ENCODE measurements around the gene LURAP1L. TPM values are rescaled to one million over a fixed set of nuclear protein-coding genes. Genes with fewer than 3 reads are reported as not detected.

LURAP1L gene
- total RNA-seq, 1 donor, result 0.10 TPM

DNA sequence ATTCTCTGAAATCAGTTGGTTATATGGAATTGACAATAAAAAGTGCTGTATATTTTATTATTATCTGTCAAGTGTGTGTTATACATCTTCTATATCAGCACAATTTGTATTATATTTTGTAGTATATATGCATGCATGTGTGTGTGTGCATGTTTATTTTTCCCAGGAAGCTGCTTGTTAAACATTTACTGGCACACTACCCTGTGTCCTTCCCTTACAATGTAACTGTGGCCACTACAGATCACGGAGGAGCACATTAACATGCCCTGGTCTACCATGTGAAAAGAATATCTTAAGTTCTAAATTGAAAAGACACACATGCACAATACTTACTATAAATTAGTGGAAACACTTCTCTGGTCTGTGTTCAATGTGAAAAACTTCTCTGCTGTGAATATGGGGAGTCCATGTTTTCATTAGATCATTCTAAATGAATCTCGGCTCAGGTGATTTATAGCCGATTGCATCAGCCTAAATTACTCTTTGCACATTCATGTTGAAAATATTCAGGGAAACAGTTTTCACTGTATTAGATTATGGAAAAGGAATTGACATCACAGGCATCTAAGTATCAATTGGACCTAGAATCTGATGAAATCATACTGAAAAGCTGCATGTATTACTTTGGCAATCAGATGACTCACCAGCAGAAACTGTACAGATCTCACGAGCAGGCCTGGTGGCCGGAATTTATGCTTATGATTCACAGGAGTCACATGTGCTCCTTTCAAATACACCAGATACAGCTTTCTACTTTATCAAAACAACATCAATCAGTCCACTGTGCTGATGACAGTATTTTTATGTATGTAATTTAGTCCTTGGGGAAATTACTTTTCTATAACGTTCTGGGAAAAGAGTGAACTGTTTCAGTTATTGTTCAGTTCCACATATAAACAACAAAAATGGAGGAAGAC is 39.4 kb downstream of the LURAP1L start:
- H3K9me3 ChIP-seq (ENCODE audit: low read depth, low read length), result no peaks in the 10 kb centered on the region
- H3K27me3 ChIP-seq (ENCODE audit: insufficient read depth, low read length), result no peaks in the 10 kb centered on the region
- H3K4me3 ChIP-seq (ENCODE audit: low read length), result no peak overlapping the region
- H3K4me1 ChIP-seq (ENCODE audit: insufficient read depth, low read length), result no peaks in the 10 kb centered on the region

DNA sequence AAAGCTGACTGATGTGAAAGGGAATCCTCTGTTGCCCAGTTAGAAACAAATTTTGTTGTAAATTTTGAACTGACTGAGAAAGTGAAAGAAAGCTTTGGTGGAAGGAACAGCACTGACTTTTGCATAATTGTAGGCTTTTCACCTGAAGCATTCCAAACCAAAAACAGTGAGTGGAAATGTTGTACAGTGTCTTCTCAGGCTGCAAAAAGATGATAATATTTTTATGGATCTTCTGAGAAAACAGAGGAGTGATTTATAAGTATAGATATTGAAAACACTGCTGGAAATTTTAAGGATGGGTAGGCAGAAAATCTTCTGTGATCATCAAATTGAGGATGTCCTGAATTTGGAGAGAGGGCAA is 40.0 kb downstream of the LURAP1L start:
- Histone ChIP-seq H3K4me1 (ENCODE audit: insufficient read depth, low read length) (no peaks in the 10 kb centered on the region), H3K27me3 (ENCODE audit: insufficient read depth, low read length) (no peaks in the 10 kb centered on the region), H3K4me3 (ENCODE audit: low read length) (no peak overlapping the region), H3K9me3 (ENCODE audit: low read depth, low read length) (no peaks in the 10 kb centered on the region)

DNA sequence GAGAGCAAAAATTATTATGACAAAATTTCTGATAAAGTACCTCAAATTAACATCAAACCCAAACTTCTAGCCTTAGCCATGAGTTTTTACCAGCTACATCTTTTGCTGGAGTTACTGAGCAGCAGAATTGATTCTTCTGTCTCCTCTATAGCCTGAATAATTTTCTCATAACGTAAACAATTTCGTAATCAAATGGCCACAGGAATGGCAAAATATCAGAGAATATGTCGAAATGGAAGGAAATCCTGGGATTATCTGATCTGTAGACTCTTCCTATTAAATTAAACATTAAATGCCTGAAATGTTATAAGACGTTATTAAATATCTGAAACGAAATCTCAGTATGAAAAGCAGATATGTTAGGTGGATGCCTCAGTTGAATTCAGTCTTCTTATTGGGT is 41.1 kb downstream of the LURAP1L start:
- H3K27me3 ChIP-seq (ENCODE audit: insufficient read depth, low read length), result no peaks in the 10 kb centered on the region
- H3K4me1 ChIP-seq (ENCODE audit: insufficient read depth, low read length), result no peaks in the 10 kb centered on the region
- no peak overlapping the region for H3K4me3 ChIP-seq (ENCODE audit: low read length)
- no peaks in the 10 kb centered on the region for H3K9me3 ChIP-seq (ENCODE audit: low read depth, low read length)

DNA sequence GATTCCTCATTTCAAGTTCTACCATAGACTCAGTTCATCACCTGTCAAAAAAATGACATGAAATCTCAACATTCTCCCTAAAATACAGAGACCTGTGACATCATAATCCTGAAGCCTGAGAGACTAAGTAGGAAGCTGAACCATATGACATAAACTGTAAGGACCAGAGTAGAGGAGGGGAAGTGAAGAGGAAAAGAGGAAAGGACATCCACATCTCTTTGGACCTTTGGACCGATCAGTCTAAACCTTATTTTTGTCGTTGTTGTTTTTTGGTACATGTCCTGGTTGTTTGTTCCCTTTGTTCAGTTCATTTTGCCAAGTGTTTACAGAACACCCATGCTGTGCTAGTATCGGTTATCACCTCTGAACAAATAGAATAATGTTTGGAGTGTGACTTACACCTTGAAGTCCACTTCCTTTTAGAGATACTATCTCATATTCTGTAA is 41.9 kb downstream of the LURAP1L start:
- Histone ChIP-seq H3K4me1 (ENCODE audit: insufficient read depth, low read length) (no peaks in the 10 kb centered on the region), H3K4me3 (ENCODE audit: low read length) (no peak overlapping the region), H3K9me3 (ENCODE audit: low read depth, low read length) (no peaks in the 10 kb centered on the region)

DNA sequence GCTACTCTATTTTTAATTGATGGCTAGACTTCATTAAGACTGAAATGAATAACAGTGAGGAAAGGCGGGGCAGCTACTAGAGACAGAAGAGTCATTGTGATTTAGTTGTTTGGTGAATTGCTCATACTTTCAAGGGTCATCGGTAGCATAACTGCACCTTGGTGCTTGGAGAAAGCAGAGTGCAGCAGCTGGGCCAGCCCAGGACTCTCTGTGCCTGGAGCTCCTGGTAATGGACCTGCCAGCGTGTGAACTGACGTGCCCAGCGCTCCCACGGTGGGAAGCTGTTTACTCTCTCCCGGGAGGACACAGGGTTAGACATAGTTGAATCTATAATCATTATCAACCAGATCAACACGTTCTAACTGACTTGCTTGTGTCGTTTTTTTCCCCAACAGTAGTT is 42.9 kb downstream of the LURAP1L start:
- Histone ChIP-seq H3K9me3 (ENCODE audit: low read depth, low read length) (no peaks in the 10 kb centered on the region), H3K4me3 (ENCODE audit: low read length) (no peak overlapping the region), H3K4me1 (ENCODE audit: insufficient read depth, low read length) (no peaks in the 10 kb centered on the region), H3K27me3 (ENCODE audit: insufficient read depth, low read length) (no peaks in the 10 kb centered on the region)

More for the DNA sequence above, 41.9 kb downstream of the LURAP1L start:
- no peaks in the 10 kb centered on the region for H3K27me3 ChIP-seq (ENCODE audit: insufficient read depth, low read length)

DNA sequence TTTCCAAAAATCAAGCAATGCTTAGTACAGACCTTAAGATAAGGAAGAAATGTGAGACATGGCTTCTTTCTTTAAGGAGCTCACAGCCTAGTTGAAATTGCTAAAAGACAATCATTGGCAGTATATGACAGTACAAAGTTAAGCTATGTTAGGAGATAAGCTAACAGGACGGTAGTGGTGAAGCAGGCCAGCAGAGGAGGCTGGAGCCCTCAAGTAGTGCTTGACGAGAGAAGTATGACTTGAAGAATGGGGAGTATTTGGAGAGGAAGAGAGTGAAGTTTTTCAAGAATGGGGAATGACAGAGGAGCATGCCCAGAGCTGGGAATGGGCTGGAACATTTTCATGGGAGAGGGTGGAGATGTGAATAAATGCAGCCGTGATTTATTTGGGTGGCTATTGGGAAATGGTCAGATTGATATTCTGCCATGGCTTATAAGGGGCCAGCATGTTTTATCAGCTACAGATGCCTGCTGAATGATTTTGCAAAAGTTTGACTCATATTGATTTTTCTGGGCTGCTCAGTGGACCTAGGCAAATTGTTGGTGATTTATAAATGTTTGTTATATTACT is 43.7 kb downstream of the LURAP1L start:
- Histone ChIP-seq H3K4me3 (ENCODE audit: low read length) (no peak overlapping the region), H3K27me3 (ENCODE audit: insufficient read depth, low read length) (no peaks in the 10 kb centered on the region), H3K9me3 (ENCODE audit: low read depth, low read length) (no peaks in the 10 kb centered on the region), H3K4me1 (ENCODE audit: insufficient read depth, low read length) (no peaks in the 10 kb centered on the region)

DNA sequence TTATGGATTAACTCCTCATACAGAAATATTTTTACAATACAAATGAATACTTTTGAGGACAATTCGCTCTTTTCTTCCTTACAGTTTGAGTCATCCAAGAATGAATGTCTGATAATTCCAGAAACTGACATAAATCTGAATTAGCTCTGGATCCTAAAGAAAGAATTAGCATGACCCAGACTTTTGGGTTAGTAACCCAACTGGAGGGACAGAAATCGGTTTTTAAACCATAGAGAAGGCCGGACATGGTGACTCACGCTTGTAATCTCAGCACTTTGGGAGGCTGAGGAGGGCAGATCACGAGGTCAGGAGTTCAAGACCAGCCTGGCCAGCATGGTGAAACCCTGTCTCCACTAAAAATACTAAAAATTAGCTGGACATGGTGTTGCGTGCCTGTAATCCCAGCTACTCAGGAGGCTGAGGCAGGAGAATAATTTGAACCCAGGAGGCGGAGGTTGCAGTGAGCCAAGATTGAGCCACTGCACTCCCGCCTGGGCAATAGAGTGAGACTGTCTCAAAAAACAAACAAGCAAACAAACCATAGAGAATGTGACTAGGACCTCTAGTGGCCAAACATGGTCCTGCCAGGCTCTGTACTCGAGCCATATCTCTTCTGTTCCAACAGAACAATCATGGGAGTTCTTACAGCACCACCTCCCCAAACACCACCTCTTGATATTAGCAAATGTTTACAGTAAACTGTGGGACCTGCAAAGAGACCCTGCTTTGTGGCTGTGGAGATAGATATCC is 44.8 kb downstream of the LURAP1L start:
- no peak overlapping the region for H3K4me3 ChIP-seq (ENCODE audit: low read length)
- H3K4me1 ChIP-seq (ENCODE audit: insufficient read depth, low read length), result no peaks in the 10 kb centered on the region
- no peaks in the 10 kb centered on the region for H3K27me3 ChIP-seq (ENCODE audit: insufficient read depth, low read length)
- H3K9me3 ChIP-seq (ENCODE audit: low read depth, low read length), result no peaks in the 10 kb centered on the region

DNA sequence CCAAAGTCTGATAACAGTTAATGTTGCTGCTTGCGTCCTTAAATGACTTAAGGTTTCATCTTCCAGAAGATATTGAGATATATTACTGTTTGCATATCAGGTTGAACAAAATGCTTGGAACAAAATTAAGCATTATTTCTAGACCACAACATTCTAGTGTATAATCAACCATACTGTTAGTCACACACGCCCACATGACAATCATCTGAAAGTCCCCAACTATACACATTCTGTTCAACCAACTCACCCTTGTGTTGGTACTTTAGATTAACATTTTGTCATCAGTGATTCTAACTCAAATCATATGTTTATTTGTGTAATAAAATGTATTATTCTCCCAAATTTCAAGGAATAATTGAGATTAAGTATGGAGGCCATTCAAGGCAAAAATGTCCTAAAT is 47.3 kb downstream of the LURAP1L start:
- H3K4me3 ChIP-seq (ENCODE audit: low read length), result no peak overlapping the region
- H3K9me3 ChIP-seq (ENCODE audit: low read depth, low read length), result no peaks in the 10 kb centered on the region
- H3K4me1 ChIP-seq (ENCODE audit: insufficient read depth, low read length), result no peaks in the 10 kb centered on the region
- no peaks in the 10 kb centered on the region for H3K27me3 ChIP-seq (ENCODE audit: insufficient read depth, low read length)

DNA sequence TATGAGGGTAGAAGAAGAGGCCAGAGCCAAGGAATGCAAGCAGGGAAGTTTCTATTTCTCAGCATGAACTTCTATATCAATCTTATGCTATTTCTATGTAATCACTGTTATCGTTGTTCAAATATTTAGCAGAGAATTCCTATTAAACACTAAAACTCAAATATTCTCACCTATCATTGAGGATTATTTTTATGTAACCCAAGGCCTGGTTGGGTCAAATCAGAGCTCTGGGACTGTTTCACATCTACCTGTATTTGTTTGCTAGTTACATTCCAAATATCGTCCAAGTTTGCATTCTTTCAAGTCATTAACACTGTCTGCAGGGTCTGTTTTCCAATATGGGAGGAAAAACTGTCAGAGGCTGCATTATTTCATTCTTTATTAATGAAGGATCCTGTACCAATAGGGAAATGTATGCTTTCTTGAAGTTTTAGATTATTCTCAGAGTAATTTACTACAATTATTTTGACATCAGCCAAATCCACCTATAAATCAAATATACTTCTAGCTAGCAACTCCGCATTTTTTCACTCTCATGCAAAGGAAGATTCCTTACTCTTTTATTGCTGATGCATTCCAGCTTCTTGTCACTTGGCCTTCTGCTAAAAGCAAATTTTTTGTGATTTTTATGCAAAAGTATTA is 52.2 kb downstream of the LURAP1L start:
- Histone ChIP-seq H3K27me3 (ENCODE audit: insufficient read depth, low read length) (no peaks in the 10 kb centered on the region), H3K4me3 (ENCODE audit: low read length) (no peak overlapping the region), H3K9me3 (ENCODE audit: low read depth, low read length) (no peaks in the 10 kb centered on the region), H3K4me1 (ENCODE audit: insufficient read depth, low read length) (no peaks in the 10 kb centered on the region)

DNA sequence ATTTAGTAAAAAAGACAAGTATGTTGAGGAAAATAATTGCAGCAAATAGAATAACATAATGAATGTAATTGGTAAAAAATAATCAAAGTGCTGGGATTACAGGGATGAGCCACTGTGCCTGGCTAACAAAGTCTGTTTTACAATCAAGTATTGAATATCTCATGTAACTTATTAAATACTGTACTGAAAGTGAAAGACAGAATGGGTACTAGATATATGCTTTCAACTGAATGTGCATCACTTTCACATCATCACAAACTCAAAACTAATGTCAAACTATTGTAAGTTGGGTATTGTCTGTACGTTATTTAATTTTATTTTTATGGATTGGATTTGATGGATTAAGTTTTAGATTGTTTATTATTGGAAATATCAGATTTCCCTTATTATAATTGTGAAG is 58.9 kb downstream of the LURAP1L start:
- H3K4me3 ChIP-seq (ENCODE audit: low read length), result no peak overlapping the region
- no peaks in the 10 kb centered on the region for H3K27me3 ChIP-seq (ENCODE audit: insufficient read depth, low read length)
- H3K9me3 ChIP-seq (ENCODE audit: low read depth, low read length), result peaks cover 17% of the 10 kb centered on the region
- H3K4me1 ChIP-seq (ENCODE audit: insufficient read depth, low read length), result no peaks in the 10 kb centered on the region

DNA sequence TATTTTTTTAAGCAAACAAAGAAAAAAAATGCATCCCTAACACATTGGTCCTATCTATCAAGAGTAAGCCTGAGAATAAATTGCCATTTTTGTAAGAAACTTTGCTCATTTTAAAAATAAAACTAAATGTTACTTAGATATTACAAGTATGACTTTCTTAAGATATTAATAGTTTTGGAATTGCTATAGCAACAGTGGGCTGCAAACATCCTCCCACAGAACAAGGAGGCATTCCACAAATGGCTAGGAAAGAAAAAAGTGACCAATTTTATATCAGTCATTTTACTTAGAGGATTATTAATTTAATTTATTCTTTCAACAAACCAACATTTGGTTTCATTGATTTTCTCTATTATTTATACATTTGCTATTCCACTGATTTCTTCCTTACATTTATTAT is 63.7 kb downstream of the LURAP1L start:
- H3K4me3 ChIP-seq (ENCODE audit: low read length), result no peak overlapping the region
- H3K4me1 ChIP-seq (ENCODE audit: insufficient read depth, low read length), result no peaks in the 10 kb centered on the region
- no peaks in the 10 kb centered on the region for H3K27me3 ChIP-seq (ENCODE audit: insufficient read depth, low read length)
- H3K9me3 ChIP-seq (ENCODE audit: low read depth, low read length), result peaks cover 17% of the 10 kb centered on the region

DNA sequence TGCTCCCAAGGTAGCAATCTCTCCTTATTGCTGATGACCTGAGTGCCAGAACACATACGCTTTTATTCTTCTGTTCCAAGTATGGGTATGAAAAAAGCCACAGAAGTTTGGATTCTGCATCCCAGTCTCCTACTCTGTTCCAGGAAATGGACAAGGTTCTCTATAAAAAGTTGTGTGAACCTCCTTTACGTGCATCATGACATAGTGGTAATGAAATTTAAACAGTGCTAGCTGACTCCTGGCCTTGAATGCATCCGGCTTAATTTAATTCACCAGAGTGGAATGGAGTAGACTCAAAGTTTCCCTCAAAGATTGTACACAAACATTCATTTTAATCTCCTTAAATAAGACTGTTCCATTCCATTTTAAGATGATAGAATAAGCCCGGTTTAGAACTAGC is 68.9 kb downstream of the LURAP1L start:
- Histone ChIP-seq H3K4me1 (ENCODE audit: insufficient read depth, low read length) (no peaks in the 10 kb centered on the region), H3K27me3 (ENCODE audit: insufficient read depth, low read length) (no peaks in the 10 kb centered on the region), H3K9me3 (ENCODE audit: low read depth, low read length) (no peaks in the 10 kb centered on the region), H3K4me3 (ENCODE audit: low read length) (no peak overlapping the region)

DNA sequence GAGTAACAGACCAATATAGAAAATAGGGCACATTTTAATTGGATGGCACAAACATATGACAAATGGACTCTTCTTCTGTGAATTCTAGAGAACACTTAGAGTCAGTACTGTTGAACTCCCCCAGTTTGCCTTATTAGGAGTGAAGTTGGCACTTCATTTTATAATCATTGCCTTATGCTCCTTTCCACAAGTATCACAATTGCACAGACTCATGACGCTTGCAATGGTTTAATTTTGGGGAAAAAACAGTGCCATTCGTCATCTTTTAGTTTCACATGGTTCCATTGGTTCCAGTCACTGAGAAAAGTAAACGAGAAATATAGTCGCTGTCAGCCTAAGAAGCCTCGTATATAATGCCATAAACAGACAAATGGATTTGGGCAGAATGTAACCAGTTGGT is 71.2 kb downstream of the LURAP1L start:
- no peaks in the 10 kb centered on the region for H3K9me3 ChIP-seq (ENCODE audit: low read depth, low read length)
- H3K4me1 ChIP-seq (ENCODE audit: insufficient read depth, low read length), result no peaks in the 10 kb centered on the region
- H3K27me3 ChIP-seq (ENCODE audit: insufficient read depth, low read length), result no peaks in the 10 kb centered on the region
- no peak overlapping the region for H3K4me3 ChIP-seq (ENCODE audit: low read length)

DNA sequence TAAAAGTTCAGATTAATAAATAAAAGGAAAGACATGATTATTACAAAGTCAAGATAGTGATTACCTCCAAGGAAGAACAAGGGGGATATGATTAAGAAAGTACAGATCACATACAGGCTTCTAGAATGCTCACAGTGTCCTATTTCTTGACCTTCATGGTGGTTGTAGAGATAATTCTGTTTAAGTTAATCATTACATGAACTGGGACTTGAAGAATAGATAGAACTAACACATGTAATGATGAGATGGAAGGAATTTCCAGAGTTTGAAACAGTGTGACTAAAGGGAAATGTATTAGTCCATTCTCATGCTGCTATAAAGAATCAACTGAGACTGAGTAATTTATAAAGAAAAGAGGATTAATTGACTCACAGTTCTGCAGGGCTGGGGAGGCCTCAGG is 72.7 kb downstream of the LURAP1L start:
- no peaks in the 10 kb centered on the region for H3K9me3 ChIP-seq (ENCODE audit: low read depth, low read length)
- H3K4me1 ChIP-seq (ENCODE audit: insufficient read depth, low read length), result no peaks in the 10 kb centered on the region
- H3K4me3 ChIP-seq (ENCODE audit: low read length), result no peak overlapping the region
- H3K27me3 ChIP-seq (ENCODE audit: insufficient read depth, low read length), result no peaks in the 10 kb centered on the region

DNA sequence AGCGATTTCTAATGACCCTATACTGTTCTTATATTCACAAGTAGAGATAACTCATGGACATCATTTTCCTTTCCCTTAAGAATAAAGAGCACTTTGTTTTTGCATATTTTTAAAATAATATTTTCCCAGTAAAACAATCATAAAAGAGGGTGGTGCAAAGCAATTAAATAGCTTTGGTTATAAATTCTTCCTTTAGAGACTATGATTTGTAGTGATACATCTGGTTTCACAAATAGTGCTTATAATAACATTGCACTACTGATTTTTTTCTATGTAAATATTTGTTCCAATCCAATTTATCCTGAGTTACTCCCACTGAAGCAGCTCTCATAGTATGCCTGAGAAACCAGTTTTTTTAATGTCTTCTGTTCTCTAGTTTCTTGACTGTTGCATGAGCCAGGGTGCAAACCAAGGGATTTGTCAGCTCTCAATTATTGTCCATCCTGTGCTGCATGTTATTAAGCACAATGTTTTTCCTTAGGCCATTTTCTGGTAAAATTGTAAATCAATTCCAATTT is 74.7 kb downstream of the LURAP1L start:
- Histone ChIP-seq H3K4me1 (ENCODE audit: insufficient read depth, low read length) (no peaks in the 10 kb centered on the region), H3K4me3 (ENCODE audit: low read length) (no peak overlapping the region), H3K9me3 (ENCODE audit: low read depth, low read length) (no peaks in the 10 kb centered on the region), H3K27me3 (ENCODE audit: insufficient read depth, low read length) (no peaks in the 10 kb centered on the region)
